GM10266 (cell line): ENCODE results near the gene C8B.

Experiments
- DNase-seq: peaks from one replicate; pipeline ENCODE4 v3.0.0; 2012; ENCODE audit errors: extremely low spot score
- CTCF ChIP-seq: IDR thresholded peaks from 2 replicates; pipeline ENCODE4 v1.5.1; 2012; ENCODE audit warnings: mild to moderate bottlenecking, low read depth; ENCODE audit not compliant: control insufficient read depth, insufficient read depth; ENCODE audit errors: missing control alignments

C8B gene

GRCh38 chr1:56933161-56933560 is 32.7 kb downstream of the C8B start:
- no peak for TF ChIP-seq CTCF
- no peak for DNase-seq

GRCh38 chr1:56931686-56932085 is 34.1 kb downstream of the C8B start:
- DNase-seq, result no peak
- TF ChIP-seq CTCF, result no peak

- no peak for TF ChIP-seq CTCF
- DNase-seq, result no peak
These were observed 34.6 kb downstream of the C8B start for GRCh38 chr1:56931211-56931610.

- TF ChIP-seq CTCF, result no peak
- DNase-seq, result no peak
These were observed 36.3 kb downstream of the C8B start for GRCh38 chr1:56929492-56929891.

- no peak for DNase-seq
- TF ChIP-seq CTCF, result no peak
These were observed 37.8 kb downstream of the C8B start for GRCh38 chr1:56927986-56928385.

GRCh38 chr1:56927171-56927570 is 38.6 kb downstream of the C8B start:
- no peak for DNase-seq
- TF ChIP-seq CTCF, result no peak

- no peak for DNase-seq
- no peak for TF ChIP-seq CTCF
These were observed 40.6 kb downstream of the C8B start for GRCh38 chr1:56925193-56925592.
